IMR-90 (cell line): ENCODE measurements around the gene KRT82. TPM values are rescaled to one million over a fixed set of nuclear protein-coding genes. Genes with fewer than 3 reads are reported as not detected.

Experiments used
- ATAC-seq: fragments of 200-7000 bp; cut with Tn5 transposase; 2 replicates; pipeline ENCODE4 v1.9.1; 2020; ENCODE audit warnings: low read depth, mild to moderate bottlenecking, moderate library complexity
- BruUV-seq: library from RNA; stranded (reverse); fragments of 400-500 nt; replicated peaks from 2 replicates; lab custom pipeline; 2021; lab: Mats Ljungman, UMichigan
- CTCF ChIA-PET: fragments of 300-600 bp; formaldehyde crosslinking; extraction: SDS; loops from one replicate; lab custom pipeline; 2021; ENCODE audit warnings: antibody characterized with exemption; lab: Yijun Ruan, JAX
- POLR2A ChIA-PET: fragments of 300-600 bp; sonication (Branson Sonifier 250); formaldehyde crosslinking; loops from one replicate; lab custom pipeline; 2022; ENCODE audit warnings: antibody characterized with exemption; ENCODE audit not compliant: unreplicated experiment; lab: Charles Lee
- DNase-seq: peaks from one replicate; pipeline ENCODE4 v3.0.0; 2013
- H2AFZ ChIP-seq: replicated peaks from 2 replicates; pipeline ENCODE3; 2013; ENCODE audit warnings: low read length, mild to moderate bottlenecking; ENCODE audit not compliant: poor library complexity
- H2AK5ac ChIP-seq: 2 replicates; pipeline ENCODE4 v1.6.1; 2013; ENCODE audit warnings: low read depth, low read length, inconsistent platforms
- H2AK9ac ChIP-seq: replicated peaks from 2 replicates; pipeline ENCODE3; 2013; ENCODE audit warnings: mild to moderate bottlenecking, low read depth, low read length, moderate library complexity; ENCODE audit not compliant: poor library complexity
- H2BK120ac ChIP-seq: 2 replicates; pipeline ENCODE4 v1.6.1; 2013; ENCODE audit warnings: low read depth, low read length, inconsistent platforms
- H2BK15ac ChIP-seq: 3 replicates; pipeline ENCODE4 v1.6.1; 2013; ENCODE audit warnings: low read depth, low read length, inconsistent platforms
- H2BK20ac ChIP-seq: 2 replicates; pipeline ENCODE4 v1.6.1; 2013; ENCODE audit warnings: low read depth, mild to moderate bottlenecking, inconsistent platforms, low read length, moderate library complexity
- H2BK5ac ChIP-seq: 2 replicates; pipeline ENCODE4 v1.6.1; 2013; ENCODE audit warnings: mild to moderate bottlenecking, low read depth, low read length, inconsistent platforms; ENCODE audit not compliant: poor library complexity, severe bottlenecking
- H3K14ac ChIP-seq: replicated peaks from 2 replicates; pipeline ENCODE4 v1.6.1; 2013; ENCODE audit warnings: low read depth, low read length, inconsistent platforms
- H3K18ac ChIP-seq: 2 replicates; pipeline ENCODE4 v1.6.1; 2013; ENCODE audit warnings: low read depth, low read length, control low read depth
- H3K23ac ChIP-seq: 2 replicates; pipeline ENCODE4 v1.6.1; 2013; ENCODE audit warnings: low read depth, low read length, inconsistent platforms
- H3K27ac ChIP-seq: 2 replicates; pipeline ENCODE4 v1.5.1; 2013; ENCODE audit warnings: mild to moderate bottlenecking, control low read depth, low read length; ENCODE audit not compliant: insufficient read depth
- H3K27me3 ChIP-seq: 2 replicates; pipeline ENCODE4 v1.6.1; 2013; ENCODE audit warnings: low read length; ENCODE audit not compliant: control insufficient read depth, insufficient read depth
- H3K36me3 ChIP-seq: 2 replicates; pipeline ENCODE4 v1.6.1; 2013; ENCODE audit warnings: low read length, mixed read lengths; ENCODE audit not compliant: control insufficient read depth, insufficient read depth
- H3K4ac ChIP-seq: 2 replicates; pipeline ENCODE4 v1.6.1; 2013; ENCODE audit warnings: low read depth, low read length, inconsistent platforms
- H3K4me1 ChIP-seq: 2 replicates; pipeline ENCODE4 v1.6.1; 2013; ENCODE audit warnings: low read length, mixed read lengths; ENCODE audit not compliant: control insufficient read depth, insufficient read depth
- H3K4me2 ChIP-seq: 2 replicates; pipeline ENCODE4 v1.6.1; 2013; ENCODE audit warnings: low read depth, mild to moderate bottlenecking, control low read depth, low read length, moderate library complexity
- H3K4me3 ChIP-seq: 2 replicates; pipeline ENCODE4 v1.5.1; 2013; ENCODE audit warnings: low read depth, mild to moderate bottlenecking, control low read depth, low read length, moderate library complexity; ENCODE audit not compliant: insufficient read depth
- H3K56ac ChIP-seq: 2 replicates; pipeline ENCODE4 v1.6.1; 2013; ENCODE audit warnings: low read length, inconsistent platforms; ENCODE audit not compliant: insufficient read depth; ENCODE audit errors: extremely low read depth
- H3K79me1 ChIP-seq, 2 experiments: 2 replicates each; pipeline ENCODE4 v1.6.1; 2013; ENCODE audit warnings: low read length in 2 of 2, inconsistent platforms in 1 of 2, low read depth in 1 of 2
- H3K9ac ChIP-seq: 2 replicates; pipeline ENCODE4 v1.6.1; 2013; ENCODE audit warnings: low read depth, low read length, control low read depth
- H3K9me1 ChIP-seq: 2 replicates; pipeline ENCODE4 v1.6.1; 2013; ENCODE audit warnings: low read length, inconsistent platforms; ENCODE audit not compliant: insufficient read depth
- H3K9me3 ChIP-seq: 2 replicates; pipeline ENCODE4 v1.6.1; 2013; ENCODE audit warnings: low read length; ENCODE audit not compliant: control insufficient read depth, insufficient read depth
- H4K20me1 ChIP-seq: 2 replicates; pipeline ENCODE4 v1.6.1; 2013; ENCODE audit warnings: low read length, inconsistent platforms; ENCODE audit not compliant: insufficient read depth
- H4K5ac ChIP-seq: 2 replicates; pipeline ENCODE4 v1.6.1; 2013; ENCODE audit warnings: mild to moderate bottlenecking, low read depth, low read length, control low read depth
- H4K8ac ChIP-seq, 2 experiments: 2 replicates each; pipeline ENCODE4 v1.6.1; 2013; ENCODE audit warnings: low read depth in 2 of 2, low read length in 2 of 2, control low read depth in 1 of 2, inconsistent platforms in 1 of 2
- H4K91ac ChIP-seq: 2 replicates; pipeline ENCODE4 v1.6.1; 2013; ENCODE audit warnings: low read depth, low read length, inconsistent platforms; ENCODE audit not compliant: insufficient read depth
- BHLHE40 ChIP-seq: fragments of 150-350 bp; IDR thresholded peaks from 2 replicates; pipeline ENCODE4 v1.6.1; 2016; ENCODE audit warnings: mild to moderate bottlenecking, low read depth, low read length
- CEBPB ChIP-seq: IDR thresholded peaks from 2 replicates; pipeline ENCODE4 v1.6.1; 2012; ENCODE audit warnings: low read depth, low read length, improper control_type of control experiment
- CTCF ChIP-seq: conservative IDR thresholded peaks from 2 replicates; pipeline ENCODE4 v1.5.1; 2012; ENCODE audit warnings: mild to moderate bottlenecking, low read depth, low read length, improper control_type of control experiment
- ELK1 ChIP-seq: fragments of 150-350 bp; IDR thresholded peaks from 2 replicates; pipeline ENCODE4 v1.6.1; 2016; ENCODE audit warnings: low read depth, mild to moderate bottlenecking, low read length, moderate library complexity, borderline replicate concordance
- FOS ChIP-seq: fragments of 150-350 bp; IDR thresholded peaks from 2 replicates; pipeline ENCODE4 v1.6.1; 2016; ENCODE audit warnings: low read depth, low read length
- MXI1 ChIP-seq: IDR thresholded peaks from 2 replicates; pipeline ENCODE4 v1.6.1; 2012; ENCODE audit warnings: low read depth, mild to moderate bottlenecking, low read length, moderate library complexity, borderline replicate concordance
- RAD21 ChIP-seq: IDR thresholded peaks from 2 replicates; pipeline ENCODE4 v1.6.1; 2012; ENCODE audit warnings: low read length, improper control_type of control experiment
- RCOR1 ChIP-seq: IDR thresholded peaks from 2 replicates; pipeline ENCODE4 v1.6.1; 2012; ENCODE audit warnings: mild to moderate bottlenecking, low read length, improper control_type of control experiment; ENCODE audit not compliant: insufficient replicate concordance
- RFX5 ChIP-seq: IDR thresholded peaks from 2 replicates; pipeline ENCODE4 v1.8.0; 2012; ENCODE audit warnings: low read depth, mild to moderate bottlenecking, low read length, moderate library complexity
- SMC3 ChIP-seq: fragments of 150-350 bp; IDR thresholded peaks from 2 replicates; pipeline ENCODE4 v1.6.1; 2016; ENCODE audit warnings: low read depth, mild to moderate bottlenecking, antibody characterized with exemption, low read length, moderate library complexity
- WGBS, 2 experiments: methylation state at CpG; one replicate each; pipeline versions ENCODE4 v1.1.5 to v1.1.7; 2013; ENCODE audit warnings: missing lambda C conversion rate in 2 of 2; ENCODE audit not compliant: insufficient read length in 1 of 2; ENCODE audit errors: extremely low coverage in 2 of 2; 5-methylcytosine and 5-hydroxymethylcytosine counted together
- dilution Hi-C: fragments of 300-500 bp; cut with HindIII; formaldehyde crosslinking; loops from one replicate; pipeline ENCODE4 v1.14.3; 2018; ENCODE audit warnings: low sequenced_read_pairs; ENCODE audit not compliant: unreplicated experiment
- in situ Hi-C: fragments of 300-500 bp; cut with MboI; formaldehyde crosslinking; loops from 3 replicates; pipeline ENCODE4 v1.14.3; 2019; ENCODE audit warnings: low sequenced_read_pairs, inconsistent platforms, mixed read lengths
- intact Hi-C: fragments of 100-400 bp; cut with micrococcal nuclease; formaldehyde crosslinking; loops from 2 replicates; pipeline ENCODE4 v1.10.0; 2022
- polyA plus RNA-seq, 3 experiments: library from polyadenylated mRNA; depleted of rRNA; stranded (reverse); fragments of >200 nt; gene quantifications; 2 replicates each; pipeline ENCODE4 v1.2.3, GENCODE V29; 2012; ENCODE audit warnings: low replicate concordance in 1 of 3
- total RNA-seq: library from RNA; depleted of rRNA; stranded (reverse); fragments of >200 nt; gene quantifications from 2 replicates; pipeline ENCODE4 v1.2.3, GENCODE V29; 2012

Gene KRT82
- total and polyA plus RNA-seq, 2 of the 4 experiments (the other 2 are of a cell fraction) = not detected

GRCh38 chr12:52360106-52360662 is 46.0 kb downstream of the KRT82 start:
- no peak overlapping the region for H3K18ac ChIP-seq
- H4K91ac ChIP-seq = no peak overlapping the region
- ChIA-PET POLR2A (no interaction called here), CTCF (interaction anchor here (0.8 kb wide), 1 partner anchor 12 kb away, joined by 5 read pairs; no protein-coding TSS in a partner anchor)
- no peaks in the 10 kb centered on the region for H3K9me3 ChIP-seq
- WGBS, 2 experiments = 93% methylated on average over 3 of the region's 7 CpGs; no CpG with 5 or more reads in 1 of the 2 experiments
- H3K27ac ChIP-seq = no peak overlapping the region
- no peak overlapping the region for H3K56ac ChIP-seq
- H3K36me3 ChIP-seq = no peaks in the 10 kb centered on the region
- no peaks in the 10 kb centered on the region for H4K20me1 ChIP-seq
- no peak overlapping the region for H2AK5ac ChIP-seq
- H3K4ac ChIP-seq = no peak overlapping the region
- peaks cover 43% of the 10 kb centered on the region for H3K27me3 ChIP-seq
- dilution Hi-C loops (no loop called here), intact Hi-C loops (no loop called here), in situ Hi-C loops (no loop called here)
- no peak overlapping the region for H4K5ac ChIP-seq
- H3K4me3 ChIP-seq = no peak overlapping the region
- H3K23ac ChIP-seq = no peak overlapping the region
- H3K4me2 ChIP-seq = no peak overlapping the region
- no peak overlapping the region for H2AK9ac ChIP-seq
- H2BK5ac ChIP-seq = no peak overlapping the region
- H2BK15ac ChIP-seq = no peak overlapping the region
- no TSS peak for BruUV-seq
- no peaks in the 10 kb centered on the region for H3K79me1 ChIP-seq
- ATAC-seq = no peak
- H2BK120ac ChIP-seq = no peak overlapping the region
- no peak overlapping the region for H2AFZ ChIP-seq
- H3K4me1 ChIP-seq = no peaks in the 10 kb centered on the region
- no peak overlapping the region for H3K14ac ChIP-seq
- no peak for DNase-seq
- no peaks in the 10 kb centered on the region for H3K9me1 ChIP-seq
- no peak overlapping the region for H3K9ac ChIP-seq
- H4K8ac ChIP-seq = no peak overlapping the region
- H2BK20ac ChIP-seq = no peak overlapping the region
- TF ChIP-seq BHLHE40 (no peak), CTCF (no peak), ELK1 (no peak), MXI1 (no peak), RFX5 (no peak), RAD21 (no peak), RCOR1 (no peak), SMC3 (no peak), CEBPB (no peak), FOS (no peak)
